SK-N-SH treated with all-trans-retinoic acid at 6 μM for 48 hours (cell line): ENCODE data around the gene RBMS1.

ENCODE experiments used
- ARNTL ChIP-seq: fragments of 450-650 bp; formaldehyde crosslinking; IDR thresholded peaks from 2 replicates; pipeline ENCODE4 v1.5.0; 2020; ENCODE audit warnings: low read depth, mild to moderate bottlenecking, moderate library complexity, borderline replicate concordance
- PATZ1 ChIP-seq: fragments of 250-450 bp; sonication (Bioruptor Pico); IDR thresholded peaks from 2 replicates; pipeline ENCODE4 v1.8.0; 2020; ENCODE audit warnings: mild to moderate bottlenecking, moderate library complexity, borderline replicate concordance
- PPARA ChIP-seq: fragments of 250-450 bp; sonication (Bioruptor Pico); IDR thresholded peaks from 2 replicates; pipeline ENCODE4 v1.5.0; 2020; ENCODE audit warnings: mild to moderate bottlenecking, borderline replicate concordance
- ZFP30 ChIP-seq: fragments of 450-650 bp; formaldehyde crosslinking; IDR thresholded peaks from 2 replicates; pipeline ENCODE4 v1.5.0; 2022; ENCODE audit warnings: mild to moderate bottlenecking, moderate library complexity
- ZNF565 ChIP-seq: fragments of 450-650 bp; formaldehyde crosslinking; conservative IDR thresholded peaks from 2 replicates; pipeline ENCODE4 v1.5.0; 2020; ENCODE audit warnings: low read depth, mild to moderate bottlenecking, moderate library complexity
- ZNF70 ChIP-seq: fragments of 450-650 bp; formaldehyde crosslinking; IDR thresholded peaks from 2 replicates; pipeline ENCODE4 v1.5.0; 2020; ENCODE audit warnings: mild to moderate bottlenecking, moderate library complexity
- ZNF8 ChIP-seq: fragments of 450-650 bp; formaldehyde crosslinking; IDR thresholded peaks from 2 replicates; pipeline ENCODE4 v1.5.0; 2020; ENCODE audit warnings: mild to moderate bottlenecking, moderate library complexity

- no peak for TF ChIP-seq PATZ1
- no peak for TF ChIP-seq ZNF8 (CRISPR knock-in tag)
- no peak for TF ChIP-seq ZFP30 (CRISPR knock-in tag)
- TF ChIP-seq ZNF565 (CRISPR knock-in tag): no peak
- TF ChIP-seq ZNF70 (CRISPR knock-in tag): no peak
- TF ChIP-seq ARNTL: no peak
- TF ChIP-seq PPARA (CRISPR knock-in tag): no peak
Observed at GRCh38 chr2:160232905-160233475, 260.6 kb downstream of the RBMS1 start.
